GM19468 (cell line): ENCODE data around the gene NYAP2.

ENCODE experiments used
- ATAC-seq: cut with Tn5 transposase; IDR thresholded peaks from one replicate; pipeline ENCODE4 v1.9.1; 2021; ENCODE audit warnings: mild to moderate bottlenecking, moderate library complexity, moderate number of reproducible peaks; ENCODE audit not compliant: unreplicated experiment; ENCODE audit errors: extremely low read depth

Gene NYAP2

DNA sequence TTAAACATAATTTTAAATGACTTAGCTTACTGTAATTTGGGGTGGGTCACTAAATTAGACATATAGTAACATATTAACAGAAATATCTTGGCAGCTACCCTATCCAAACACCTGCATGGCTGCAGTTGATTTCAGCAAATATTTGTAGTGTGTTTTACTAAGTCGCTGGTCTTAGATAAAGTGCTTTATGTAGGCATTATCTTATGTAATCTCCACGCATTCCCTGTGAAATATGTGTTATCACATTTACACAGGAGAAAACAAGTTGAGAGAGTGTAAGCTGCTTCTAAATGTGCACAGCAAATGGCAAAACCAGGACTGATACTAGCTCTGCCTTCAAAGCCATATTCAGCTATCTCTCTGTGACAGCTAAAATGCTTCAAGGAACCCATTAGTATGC, 72.0 kb downstream of the NYAP2 start:
- ATAC-seq: no peak

DNA sequence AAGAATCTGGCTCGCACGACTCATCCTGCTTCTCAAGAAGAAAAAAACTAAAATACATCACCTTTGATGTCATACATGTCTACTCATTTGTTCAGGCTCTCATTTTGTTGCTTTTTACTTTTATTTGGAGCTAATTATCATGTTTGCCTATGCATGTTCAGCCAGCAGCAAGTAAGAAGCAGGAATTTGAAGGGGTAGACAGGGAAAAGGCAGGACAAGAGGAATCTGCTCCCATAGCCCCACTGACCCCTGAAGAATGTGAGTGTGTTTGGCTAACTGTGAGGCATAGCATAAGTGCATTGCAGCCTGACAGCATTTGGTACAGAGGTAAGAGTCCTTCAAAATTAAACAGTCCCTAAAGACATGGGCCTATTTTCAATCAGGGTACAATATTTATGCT, 72.7 kb downstream of the NYAP2 start:
- ATAC-seq: no peak

DNA sequence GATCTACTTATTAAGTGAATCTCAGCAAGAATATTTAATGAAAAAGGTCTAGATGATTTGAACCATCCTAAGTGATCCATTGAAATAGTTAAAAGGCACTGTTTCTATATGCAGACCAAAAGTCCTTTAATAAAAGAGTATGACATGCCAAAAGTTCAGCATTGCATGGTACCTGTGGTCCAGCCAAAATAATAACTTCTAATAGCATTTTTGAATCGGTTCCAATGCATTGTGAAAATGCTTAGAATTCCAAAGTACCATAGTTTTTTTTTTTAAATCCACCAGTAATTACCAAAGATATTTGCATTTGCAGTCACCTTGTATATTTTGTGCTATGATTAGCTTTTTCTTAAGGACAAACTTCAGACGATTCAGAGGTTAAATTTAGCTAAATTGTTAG, 79.9 kb downstream of the NYAP2 start:
- ATAC-seq: no peak

DNA sequence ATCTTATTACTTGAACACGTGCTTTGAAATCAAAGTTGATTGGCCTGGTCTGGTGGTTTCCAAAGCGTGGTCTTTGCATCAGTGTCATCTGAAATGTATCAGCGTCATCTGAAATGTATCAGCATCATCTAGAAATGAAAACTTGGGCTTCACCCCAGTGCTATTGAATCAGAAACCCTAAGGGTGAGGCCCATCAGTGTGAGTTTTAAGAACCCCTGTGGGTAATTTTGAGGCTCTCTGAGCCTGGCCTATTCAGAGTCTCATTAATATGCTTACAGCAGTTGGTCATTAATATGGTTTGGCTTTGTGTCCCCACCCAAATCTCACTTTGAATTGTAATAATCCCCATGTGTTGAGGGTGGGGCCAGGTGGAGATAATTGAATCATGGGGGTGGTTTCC, 85.2 kb downstream of the NYAP2 start:
- ATAC-seq: no peak

DNA sequence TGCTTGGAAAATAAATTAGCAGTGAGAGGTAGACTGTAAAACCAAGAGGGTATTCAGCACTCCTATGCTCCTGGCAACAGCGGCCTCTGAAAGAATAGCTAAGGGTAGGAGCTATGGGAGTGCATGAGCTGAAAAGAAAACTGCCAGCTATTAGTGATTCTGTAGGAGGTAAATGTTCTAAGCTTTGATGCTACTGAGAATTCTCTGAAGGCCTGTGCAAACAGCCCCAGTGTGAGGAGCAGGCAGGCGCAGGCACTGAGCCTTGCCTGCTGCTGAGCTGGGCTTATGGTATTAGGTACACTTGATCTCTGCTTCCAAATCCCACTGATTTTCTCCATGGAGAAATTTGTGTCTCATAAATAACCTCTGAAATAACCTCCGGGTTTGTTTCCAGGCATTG, 86.7 kb downstream of the NYAP2 start:
- no peak for ATAC-seq

DNA sequence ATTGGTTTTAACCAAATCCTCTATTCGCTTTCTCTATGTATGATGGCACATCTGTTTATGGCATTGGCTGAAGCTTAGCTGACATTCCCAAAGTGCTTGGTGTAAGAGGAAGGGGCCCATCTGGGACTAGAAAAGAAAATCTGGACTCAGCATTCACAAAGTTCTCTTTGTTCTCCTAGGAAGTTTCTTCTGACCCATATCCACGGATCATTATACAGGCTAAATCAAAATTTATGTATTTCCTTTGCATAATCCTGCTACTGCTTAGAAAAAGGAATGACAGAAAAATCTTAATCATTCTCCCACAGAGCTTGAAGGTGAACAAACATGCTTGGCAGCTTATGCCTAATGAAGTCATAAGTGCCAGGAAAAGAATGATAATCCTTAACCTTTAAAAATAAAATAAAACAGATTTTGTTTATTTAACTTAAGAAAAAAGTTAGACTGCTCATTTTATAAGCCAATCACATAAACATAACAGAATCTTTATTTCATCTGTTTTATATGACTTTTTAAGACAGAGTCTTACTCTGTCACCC, 88.4 kb downstream of the NYAP2 start:
- ATAC-seq: no peak

DNA sequence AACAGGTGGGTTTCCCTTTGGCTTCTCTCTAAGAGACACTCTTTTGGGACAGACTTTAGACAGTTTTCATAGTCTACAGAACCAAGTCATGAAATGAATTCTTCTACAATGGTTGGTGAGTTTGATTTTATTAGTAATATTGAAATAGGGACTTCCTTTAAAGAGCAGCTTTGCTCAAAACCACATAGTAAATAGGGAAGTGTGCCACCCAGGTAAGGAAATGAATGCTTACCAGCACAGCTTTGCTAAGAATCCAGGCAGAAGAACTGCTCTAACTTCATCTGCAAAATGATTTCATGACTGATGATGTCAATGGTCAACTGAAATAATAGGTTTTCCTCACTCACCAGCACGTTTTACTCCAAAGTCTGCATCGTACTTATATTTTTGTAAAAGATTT, 89.2 kb downstream of the NYAP2 start:
- ATAC-seq: no peak

DNA sequence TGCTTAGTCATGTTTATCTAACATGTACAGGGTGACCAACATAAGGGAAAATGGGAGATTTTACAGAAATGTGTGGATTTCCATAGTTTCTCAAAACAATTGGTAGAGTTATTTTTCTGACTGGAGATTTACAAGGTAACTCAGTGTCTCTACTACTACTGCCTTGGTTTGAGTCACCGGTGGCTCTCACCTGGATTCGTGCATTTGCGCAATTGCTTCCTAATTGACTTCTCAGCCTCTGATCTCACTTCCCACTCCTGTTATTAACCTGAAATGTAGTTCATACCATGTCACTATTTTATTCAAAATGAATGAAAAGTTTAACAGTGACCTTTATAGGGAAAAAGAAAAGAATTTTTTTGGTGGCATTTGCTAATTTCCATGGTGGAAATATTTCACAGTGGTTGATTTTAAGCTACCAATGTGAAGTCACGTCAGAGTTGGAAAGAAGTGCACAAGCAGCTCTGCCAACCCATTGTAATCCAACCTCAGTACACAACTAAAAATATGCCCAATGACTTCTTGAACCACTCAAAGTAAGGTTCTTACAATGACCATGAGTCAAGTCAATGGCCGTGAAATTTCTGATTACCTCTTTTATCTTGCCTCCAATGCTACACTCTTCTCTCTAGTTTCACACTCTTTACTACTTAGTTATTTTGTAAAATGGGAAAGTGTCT, 94.0 kb downstream of the NYAP2 start:
- no peak for ATAC-seq

DNA sequence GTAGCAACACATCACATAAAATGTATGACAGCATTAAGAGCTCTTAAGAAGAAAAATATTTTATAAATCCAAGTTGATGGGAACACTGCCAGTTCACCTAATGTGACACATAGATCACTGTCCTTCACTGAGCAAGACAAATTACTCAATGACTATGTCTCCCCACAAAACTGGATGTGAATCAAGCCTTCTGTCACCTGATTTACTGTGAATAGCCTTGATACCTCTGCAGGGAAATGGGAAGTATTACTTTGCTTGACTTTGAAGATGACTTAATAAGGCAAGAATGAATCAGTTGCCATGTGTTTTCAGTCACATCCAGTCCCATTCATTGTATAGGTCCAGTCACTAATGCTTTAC, 94.6 kb downstream of the NYAP2 start:
- no peak for ATAC-seq

DNA sequence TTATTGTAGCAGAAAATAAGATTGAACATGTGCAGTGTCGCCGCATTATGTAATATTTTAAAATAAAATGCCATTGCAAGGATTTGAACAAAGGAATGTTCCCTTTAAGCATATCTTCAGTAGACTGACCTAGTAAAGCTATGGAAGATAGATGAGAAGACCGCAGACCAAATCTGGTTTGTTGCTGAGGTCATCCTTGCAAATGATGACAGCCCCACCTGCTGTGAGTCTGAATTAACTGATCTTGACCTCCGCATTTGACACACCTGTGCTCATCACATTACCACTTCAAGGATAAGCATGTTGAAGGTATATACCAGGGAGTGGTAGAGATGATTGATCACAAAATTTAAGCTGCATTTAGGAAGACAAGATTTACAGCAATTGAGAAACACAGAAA, 96.2 kb downstream of the NYAP2 start:
- ATAC-seq: no peak

DNA sequence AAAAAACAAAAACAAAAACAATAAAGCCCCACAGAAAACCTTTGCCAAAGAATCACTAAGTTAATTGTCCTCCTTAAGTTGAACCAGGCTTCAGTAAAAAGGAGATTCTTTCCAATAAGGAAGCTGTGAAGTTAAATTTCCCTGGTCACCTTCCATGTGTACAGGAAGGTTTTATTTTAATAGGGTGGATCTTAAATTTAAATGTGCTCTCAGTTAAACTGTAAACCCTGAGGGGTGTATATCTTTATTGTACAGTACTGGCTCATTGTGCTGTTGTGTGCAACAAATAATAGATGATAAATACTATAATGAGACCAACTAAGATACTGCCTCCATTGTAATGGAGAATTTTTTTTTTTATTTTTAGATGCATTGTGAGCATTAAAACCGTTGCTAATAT, 97.1 kb downstream of the NYAP2 start:
- ATAC-seq: no peak

DNA sequence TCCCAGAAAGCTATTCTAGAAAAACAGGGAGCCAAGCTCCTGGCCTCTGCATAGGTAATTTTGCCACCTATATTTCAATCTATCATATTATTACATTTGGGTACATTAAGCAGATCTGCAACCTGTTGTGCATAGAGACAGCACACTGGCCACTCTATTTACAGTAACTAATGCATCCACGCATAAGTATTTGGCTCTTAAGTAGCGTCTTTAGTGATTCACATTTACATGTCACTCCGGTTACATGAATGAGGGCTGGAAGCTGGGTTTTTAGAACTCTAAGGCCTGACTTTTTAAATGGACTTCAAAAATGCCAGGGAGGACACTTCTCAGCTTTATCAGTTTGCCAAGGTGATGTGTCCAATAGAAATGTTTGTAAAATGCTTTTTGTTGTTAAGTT, 97.7 kb downstream of the NYAP2 start:
- no peak for ATAC-seq

DNA sequence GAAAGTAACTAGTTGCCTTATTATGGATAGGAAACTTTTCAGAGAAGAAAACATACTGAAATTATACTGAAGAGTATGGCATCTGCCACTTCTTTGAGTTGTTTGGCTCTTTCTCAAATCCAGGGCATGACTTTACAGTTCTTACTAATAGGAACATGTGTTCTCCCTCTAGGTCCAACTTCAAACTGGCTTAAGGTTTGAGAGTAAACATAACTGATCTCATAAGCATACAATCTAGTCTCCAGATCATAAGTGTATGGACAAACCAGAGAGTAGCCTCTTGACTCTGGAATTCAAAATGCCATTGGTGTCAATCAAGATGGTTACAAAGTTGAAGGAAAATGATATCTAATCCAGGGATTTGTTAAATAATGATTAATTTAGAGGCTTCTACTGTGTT, 101.5 kb downstream of the NYAP2 start:
- no peak for ATAC-seq

DNA sequence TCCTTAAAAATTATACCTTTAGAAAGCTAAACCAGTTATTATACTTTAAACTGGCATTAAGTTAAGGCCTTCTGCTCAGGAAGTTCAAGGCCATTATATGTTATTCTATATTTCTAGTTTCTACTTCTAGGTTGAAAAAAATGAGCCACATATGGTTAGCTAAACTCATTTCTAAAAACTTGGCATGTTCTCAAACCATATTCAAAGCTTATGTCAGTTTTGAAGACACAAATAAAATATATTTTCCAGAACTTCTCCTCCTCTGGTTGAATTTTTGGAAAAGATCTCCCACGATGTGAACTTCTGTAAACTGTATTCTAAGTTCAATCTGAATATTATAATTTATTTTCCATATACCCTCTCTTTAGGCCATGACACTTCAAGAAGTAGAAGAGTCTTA, 103.5 kb downstream of the NYAP2 start:
- no peak for ATAC-seq

DNA sequence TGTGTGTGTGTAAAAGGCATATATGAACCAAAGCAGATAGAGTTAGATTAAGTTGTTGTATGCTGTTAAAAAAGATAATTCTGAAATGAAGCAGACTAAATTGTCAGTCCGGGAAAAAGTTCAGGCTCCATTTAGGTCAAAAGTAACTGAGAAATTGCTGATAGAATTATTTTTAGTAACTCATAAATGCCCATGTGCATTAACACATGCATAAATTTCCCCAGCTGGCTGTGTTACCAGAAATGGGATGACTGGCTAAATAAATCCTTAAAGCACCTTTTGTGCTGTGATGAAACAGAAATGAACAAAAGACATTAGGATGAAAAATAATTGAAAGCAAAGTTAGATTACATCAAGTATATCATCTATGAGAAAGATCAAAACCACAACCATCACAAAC, 111.3 kb downstream of the NYAP2 start:
- no peak for ATAC-seq

DNA sequence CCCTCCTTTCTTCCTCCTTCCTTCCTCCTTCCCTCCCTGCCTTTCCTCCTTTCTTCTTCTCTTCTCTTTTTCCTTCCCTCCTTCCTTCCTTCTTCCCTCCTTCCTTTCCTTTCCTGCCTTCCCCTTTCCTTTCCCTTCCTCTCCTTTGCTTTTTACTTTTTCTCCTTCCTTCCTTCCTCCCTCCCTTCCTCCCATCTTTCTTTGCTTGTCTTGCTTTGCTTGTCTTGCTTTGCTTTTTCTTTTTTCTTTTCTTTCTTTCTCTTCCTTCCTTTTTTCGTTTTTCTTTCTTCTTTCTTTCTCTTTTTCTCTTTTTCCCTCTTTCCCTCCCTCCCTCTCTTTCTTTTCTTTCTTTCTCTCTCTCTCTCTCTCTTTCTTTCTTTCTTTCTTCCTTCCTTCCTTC, 113.0 kb downstream of the NYAP2 start:
- no peak for ATAC-seq

DNA sequence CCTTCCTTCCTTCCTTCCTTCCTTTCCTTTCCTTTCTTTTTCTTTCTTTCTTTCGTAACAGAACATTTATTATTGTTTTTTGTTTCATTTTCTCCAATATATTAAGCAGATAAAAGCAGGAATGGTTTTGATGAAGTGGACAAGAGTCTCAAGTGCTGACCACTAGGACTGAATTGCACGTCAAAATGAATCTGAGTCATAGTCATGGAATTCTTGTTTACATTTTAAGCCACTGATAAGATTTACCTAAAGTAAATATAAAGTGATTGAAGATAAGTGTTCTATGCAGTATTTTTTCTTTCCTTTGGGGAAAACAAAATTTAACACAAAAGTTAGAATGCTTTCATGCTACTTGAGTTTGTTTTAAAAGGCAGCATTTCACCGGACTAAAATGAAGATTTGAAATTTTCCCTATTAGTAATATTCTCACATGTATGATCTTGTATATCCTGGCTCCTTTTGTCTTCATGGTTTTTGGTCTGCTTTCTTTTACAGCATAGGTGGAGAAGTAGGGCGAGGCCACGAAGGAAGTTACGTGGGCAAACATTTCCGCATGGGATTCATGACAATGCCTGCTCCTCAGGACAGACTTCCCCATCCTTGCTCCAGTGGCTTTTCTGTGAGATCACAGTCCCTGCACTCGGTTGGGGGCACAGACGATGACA, 113.5 kb downstream of the NYAP2 start:
- no peak for ATAC-seq

DNA sequence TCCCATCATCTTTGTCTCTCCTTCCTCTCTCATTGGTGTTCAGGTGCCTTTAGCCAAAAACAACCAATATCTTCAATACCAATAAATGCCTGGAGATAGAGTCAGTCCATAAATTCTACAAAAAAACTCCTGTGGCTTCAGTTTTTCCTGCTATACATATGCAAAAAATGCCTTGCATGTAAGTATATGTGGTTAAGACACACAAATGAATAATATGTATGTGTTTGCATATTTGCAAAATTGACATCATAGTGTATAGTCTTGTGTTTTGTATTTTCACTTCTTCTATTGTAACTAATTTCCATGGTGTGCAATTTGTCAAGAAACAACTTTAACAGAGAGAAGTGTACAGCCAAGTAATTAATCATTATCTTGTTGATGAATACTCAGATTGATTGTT, 115.5 kb downstream of the NYAP2 start:
- no peak for ATAC-seq

DNA sequence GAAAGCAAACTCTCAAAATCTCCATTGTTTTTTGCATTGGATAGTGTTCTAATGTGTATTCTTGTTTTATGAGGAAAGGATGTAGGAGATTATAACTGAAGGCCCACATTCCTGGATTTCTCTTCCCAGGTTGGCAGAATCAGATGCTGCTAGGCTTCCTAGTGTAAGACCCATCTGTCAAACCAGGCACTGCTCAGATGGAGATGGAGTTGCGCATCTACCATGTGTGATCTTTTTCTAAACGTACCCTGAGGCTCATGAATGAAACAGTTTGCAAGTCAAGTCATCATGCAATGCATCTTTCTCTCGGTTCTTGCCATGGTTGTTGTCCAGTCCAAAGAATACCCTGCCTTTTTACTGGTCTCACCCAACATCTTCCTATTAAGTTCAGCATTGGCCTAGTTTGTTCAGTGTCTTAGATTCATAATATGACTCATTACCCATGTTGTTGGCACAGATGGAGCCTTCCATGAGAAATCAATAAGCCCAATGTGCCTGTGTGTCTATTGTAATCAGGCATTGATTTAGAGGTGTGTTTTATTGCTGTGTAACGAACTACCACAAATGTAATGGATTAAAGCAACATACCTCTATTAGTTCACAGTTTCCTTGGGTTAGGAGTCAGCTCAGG, 127.4 kb downstream of the NYAP2 start:
- no peak for ATAC-seq

DNA sequence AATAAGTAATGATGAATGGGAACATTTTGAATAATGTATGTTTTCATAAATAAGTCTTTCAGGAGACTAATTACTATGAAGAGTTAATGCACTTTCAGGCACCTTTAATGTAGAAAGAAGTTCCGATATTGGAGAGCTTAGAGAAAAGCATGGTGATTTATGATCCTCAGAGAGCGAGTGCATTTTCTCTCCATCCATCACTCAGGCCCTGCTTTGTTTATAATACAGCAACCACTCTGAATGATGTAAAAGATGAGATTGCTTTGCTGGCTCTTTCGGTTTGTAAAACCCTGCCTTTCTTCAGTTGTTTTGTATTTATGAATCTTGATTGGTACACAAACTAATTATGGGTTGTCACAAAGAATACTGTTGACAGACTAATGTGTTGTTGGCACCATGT, 132.0 kb downstream of the NYAP2 start:
- ATAC-seq: no peak

DNA sequence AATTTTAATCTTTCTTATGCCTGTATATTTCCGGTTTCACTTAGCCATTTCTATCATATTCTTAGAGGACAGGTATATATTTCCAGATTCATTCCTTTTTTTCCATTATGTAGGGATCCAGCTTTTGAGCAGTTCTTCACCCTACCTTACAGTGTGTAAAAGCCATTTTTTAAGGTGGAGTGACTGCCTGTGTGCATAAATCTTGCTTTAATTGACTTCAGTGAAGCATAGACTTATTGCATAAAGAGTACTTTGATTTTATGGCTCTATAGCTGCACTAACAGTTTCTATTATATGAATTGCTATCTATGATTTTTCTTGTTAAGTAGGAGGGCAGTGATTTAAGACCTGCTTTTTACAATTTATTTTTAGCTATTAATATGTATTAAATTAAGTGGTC, 132.6 kb downstream of the NYAP2 start:
- no peak for ATAC-seq

DNA sequence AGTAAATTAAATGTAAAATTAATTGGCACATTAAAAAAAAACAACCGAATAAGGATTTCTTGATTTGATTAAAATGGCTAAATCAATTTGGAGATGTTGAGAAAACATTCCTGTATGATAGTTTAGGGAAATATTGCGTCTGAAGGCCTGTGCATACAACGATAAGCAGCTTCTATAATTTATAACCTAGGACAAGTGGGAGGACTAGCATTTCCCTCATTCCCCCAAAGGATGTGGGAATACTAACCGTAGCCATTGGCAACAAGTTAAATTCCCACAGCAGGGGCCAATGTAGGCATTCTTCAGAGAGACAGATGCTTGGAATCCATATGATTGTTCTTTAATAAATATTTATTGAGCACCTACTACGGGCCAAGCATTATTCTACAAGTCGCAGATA, 134.5 kb downstream of the NYAP2 start:
- no peak for ATAC-seq
